ENCODE data around the gene ARHGEF39. TPM values are rescaled to one million over a fixed set of nuclear protein-coding genes. Genes with fewer than 3 reads are reported as not detected.

The ARHGEF39 gene
- total and polyA plus RNA-seq, 2 experiments from 2014 or later = 5.2 to 9.4 TPM

DNA sequence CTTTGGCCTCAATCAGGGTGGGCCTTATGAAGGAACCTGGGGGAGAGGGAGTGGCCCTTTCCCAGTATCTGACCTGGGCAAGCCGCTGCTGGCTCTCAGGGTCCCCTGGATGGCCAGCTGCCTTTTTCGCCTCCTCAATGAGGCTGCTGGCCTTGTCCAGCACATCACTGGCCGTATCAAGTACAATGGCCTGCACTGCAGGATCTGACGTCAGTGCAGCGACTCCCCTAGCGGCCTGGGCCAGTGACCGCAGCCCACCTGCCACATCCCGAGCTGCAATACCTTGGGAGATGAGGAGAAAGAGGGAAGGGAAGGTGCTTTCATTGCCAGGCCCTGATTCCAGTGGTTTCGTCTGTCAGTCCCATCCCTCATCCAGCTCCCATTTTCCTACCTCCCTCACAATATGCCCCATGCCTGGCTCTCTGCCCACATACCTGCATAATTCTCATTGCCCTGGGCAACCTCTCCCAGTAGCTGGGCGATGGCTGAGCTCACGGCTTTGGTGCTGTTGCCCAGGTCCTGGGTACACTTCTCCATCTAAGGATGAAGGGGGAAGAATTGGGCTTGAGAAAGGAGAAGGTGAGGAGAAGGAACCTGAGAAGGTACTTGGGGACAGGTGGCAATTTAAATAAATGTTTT, 47.9 kb upstream of the ARHGEF39 start:
- H3K27me3 ChIP-seq = no peaks in the 10 kb centered on the region
- no peaks in the 10 kb centered on the region for H3K9me2 ChIP-seq (replicated peaks; ENCODE audit: insufficient read depth)
- no peaks in the 10 kb centered on the region for H3K4me1 ChIP-seq (ENCODE audit: insufficient read depth)
- no peak overlapping the region for H3K4me2 ChIP-seq
- WGBS (ENCODE audit: low lambda C conversion rate, missing lambda C conversion rate) = 94% methylated on average over 11 of the region's 11 CpGs
- no peaks in the 10 kb centered on the region for H3K9me3 ChIP-seq (ENCODE audit: low read depth)
- H3K27ac ChIP-seq = no peak overlapping the region
- TF ChIP-seq, protein P1, sequence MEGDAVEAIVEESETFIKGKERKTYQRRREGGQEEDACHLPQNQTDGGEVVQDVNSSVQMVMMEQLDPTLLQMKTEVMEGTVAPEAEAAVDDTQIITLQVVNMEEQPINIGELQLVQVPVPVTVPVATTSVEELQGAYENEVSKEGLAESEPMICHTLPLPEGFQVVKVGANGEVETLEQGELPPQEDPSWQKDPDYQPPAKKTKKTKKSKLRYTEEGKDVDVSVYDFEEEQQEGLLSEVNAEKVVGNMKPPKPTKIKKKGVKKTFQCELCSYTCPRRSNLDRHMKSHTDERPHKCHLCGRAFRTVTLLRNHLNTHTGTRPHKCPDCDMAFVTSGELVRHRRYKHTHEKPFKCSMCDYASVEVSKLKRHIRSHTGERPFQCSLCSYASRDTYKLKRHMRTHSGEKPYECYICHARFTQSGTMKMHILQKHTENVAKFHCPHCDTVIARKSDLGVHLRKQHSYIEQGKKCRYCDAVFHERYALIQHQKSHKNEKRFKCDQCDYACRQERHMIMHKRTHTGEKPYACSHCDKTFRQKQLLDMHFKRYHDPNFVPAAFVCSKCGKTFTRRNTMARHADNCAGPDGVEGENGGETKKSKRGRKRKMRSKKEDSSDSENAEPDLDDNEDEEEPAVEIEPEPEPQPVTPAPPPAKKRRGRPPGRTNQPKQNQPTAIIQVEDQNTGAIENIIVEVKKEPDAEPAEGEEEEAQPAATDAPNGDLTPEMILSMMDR (IDR thresholded peaks at IDR 0.05; ENCODE audit: poor library complexity) = no peak
- TF ChIP-seq EZH2phosphoT487 (IDR thresholded peaks at IDR 0.05; ENCODE audit: low read depth, severe bottlenecking, unreplicated experiment) (no peak), EZH2 (IDR thresholded peaks at IDR 0.05; ENCODE audit: borderline replicate concordance) (no peak)
- H3K4me3 ChIP-seq = no peak overlapping the region
- no peaks in the 10 kb centered on the region for H3K79me2 ChIP-seq
- H4K20me1 ChIP-seq (ENCODE audit: insufficient read depth, poor library complexity, severe bottlenecking) = no peaks in the 10 kb centered on the region
- no peak for DNase-seq (ENCODE audit: low spot score)
- peaks cover 7% of the 10 kb centered on the region for H3K36me3 ChIP-seq (replicated peaks; ENCODE audit: insufficient read depth, low read depth)
- no peak overlapping the region for H2AFZ ChIP-seq

DNA sequence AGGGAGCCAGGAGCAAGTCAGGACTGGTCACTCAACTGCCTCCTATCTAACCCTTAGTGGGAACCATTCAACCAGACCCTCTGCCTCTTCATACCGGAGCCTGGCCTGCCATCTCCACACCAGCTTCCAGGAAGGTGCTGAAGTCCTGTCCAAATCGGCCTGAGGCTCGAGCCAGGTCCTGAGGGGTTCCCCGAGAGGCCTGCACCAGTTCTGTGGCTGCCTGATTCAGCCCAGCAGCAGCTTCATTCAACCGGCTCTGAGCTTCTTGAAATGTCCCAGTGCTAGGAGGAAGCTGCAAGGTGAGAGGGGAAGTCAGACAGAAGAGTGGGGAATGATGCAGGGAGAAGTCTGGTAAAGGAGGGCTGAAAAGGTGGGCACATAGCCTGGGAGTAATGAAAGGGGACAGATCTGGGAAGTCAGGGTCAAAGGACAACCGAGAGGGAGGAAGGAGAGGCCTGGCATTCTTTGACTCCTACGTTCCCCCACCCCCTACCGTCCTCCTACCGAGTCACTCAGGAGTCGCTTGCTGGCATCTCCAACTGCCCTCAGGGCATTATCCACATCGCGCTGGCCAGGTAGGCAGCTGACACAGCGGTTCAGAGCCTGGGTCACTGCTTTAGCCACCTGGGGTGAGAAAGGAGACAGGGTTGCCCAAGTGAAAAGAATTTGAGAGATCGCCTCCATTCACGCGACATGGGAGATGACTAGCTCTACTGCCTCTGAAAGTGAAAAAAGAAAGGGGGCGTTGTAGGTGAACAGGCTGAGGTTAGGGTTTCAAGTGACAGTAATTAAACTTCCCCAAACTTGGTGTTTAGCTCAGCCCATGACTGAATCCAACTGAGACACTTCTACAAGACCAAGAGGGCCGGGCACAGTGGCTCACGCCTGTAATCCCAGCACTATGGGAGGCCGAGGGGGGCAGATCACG, 46.8 kb upstream of the ARHGEF39 start:
- Histone ChIP-seq H3K36me3 (replicated peaks; ENCODE audit: insufficient read depth, low read depth) (peaks cover 7% of the 10 kb centered on the region), H3K4me1 (ENCODE audit: insufficient read depth) (no peaks in the 10 kb centered on the region), H3K27me3 (no peaks in the 10 kb centered on the region), H3K9me2 (replicated peaks; ENCODE audit: insufficient read depth) (no peaks in the 10 kb centered on the region), H3K9me3 (ENCODE audit: low read depth) (no peaks in the 10 kb centered on the region), H3K79me2 (no peaks in the 10 kb centered on the region), H3K4me3 (no peak overlapping the region), H3K27ac (no peak overlapping the region), H4K20me1 (ENCODE audit: insufficient read depth, poor library complexity, severe bottlenecking) (no peaks in the 10 kb centered on the region), H3K4me2 (no peak overlapping the region), H2AFZ (no peak overlapping the region)
- no peak for DNase-seq (ENCODE audit: low spot score)
- TF ChIP-seq EZH2phosphoT487 (IDR thresholded peaks at IDR 0.05; ENCODE audit: low read depth, severe bottlenecking, unreplicated experiment) = no peak
- TF ChIP-seq, protein P1 (IDR thresholded peaks at IDR 0.05; ENCODE audit: poor library complexity) = no peak
- 88% methylated on average over 21 of the region's 21 CpGs for WGBS (ENCODE audit: low lambda C conversion rate, missing lambda C conversion rate)

DNA sequence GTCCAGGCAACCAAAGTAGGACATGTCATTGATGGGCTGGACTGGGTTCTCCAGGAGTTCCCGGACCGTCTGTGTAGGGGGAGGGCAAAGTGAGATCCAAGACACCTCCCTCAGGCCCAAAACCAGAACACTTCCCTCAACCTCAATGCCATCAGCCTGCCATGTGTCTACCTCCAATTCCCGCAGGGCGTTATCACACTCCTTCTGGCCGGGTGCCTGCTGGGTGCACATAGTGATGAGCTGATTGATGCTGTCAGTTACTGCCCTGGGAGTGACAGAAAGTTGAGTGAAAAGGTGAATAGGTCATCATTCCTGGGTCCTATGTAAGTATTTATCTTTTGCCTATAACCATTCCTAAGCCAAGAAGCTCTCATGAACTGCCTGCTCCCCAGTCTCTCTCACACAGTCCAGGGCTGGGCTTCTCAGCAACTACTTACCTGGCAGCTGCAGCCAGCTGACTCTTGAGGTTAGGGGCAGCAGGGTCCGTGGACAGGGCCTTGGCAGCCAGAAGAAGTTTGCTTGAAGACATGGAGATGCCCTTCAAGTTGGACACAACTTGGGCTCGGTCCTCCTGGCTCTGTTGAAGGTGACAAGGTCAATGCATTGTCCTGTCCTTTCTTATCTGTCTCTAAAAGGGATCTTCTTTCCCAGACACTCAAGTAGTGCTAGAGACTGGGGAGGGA, 46.0 kb upstream of the ARHGEF39 start:
- no peaks in the 10 kb centered on the region for H3K4me1 ChIP-seq (ENCODE audit: insufficient read depth)
- DNase-seq (ENCODE audit: low spot score) = no peak
- H3K9me3 ChIP-seq (ENCODE audit: low read depth) = no peaks in the 10 kb centered on the region
- 95% methylated on average over 7 of the region's 7 CpGs for WGBS (ENCODE audit: low lambda C conversion rate, missing lambda C conversion rate)
- no peak overlapping the region for H2AFZ ChIP-seq
- peaks cover 7% of the 10 kb centered on the region for H3K36me3 ChIP-seq (replicated peaks; ENCODE audit: insufficient read depth, low read depth)
- H3K4me3 ChIP-seq = no peak overlapping the region
- H3K27me3 ChIP-seq = no peaks in the 10 kb centered on the region
- no peak for TF ChIP-seq EZH2 (IDR thresholded peaks at IDR 0.05; ENCODE audit: borderline replicate concordance)
- TF ChIP-seq, protein P1 (IDR thresholded peaks at IDR 0.05; ENCODE audit: poor library complexity) = no peak
- TF ChIP-seq EZH2phosphoT487 (IDR thresholded peaks at IDR 0.05; ENCODE audit: low read depth, severe bottlenecking, unreplicated experiment) = no peak
- H3K4me2 ChIP-seq = no peak overlapping the region
- H3K79me2 ChIP-seq = no peaks in the 10 kb centered on the region
- H3K27ac ChIP-seq = no peak overlapping the region
- H3K9me2 ChIP-seq (replicated peaks; ENCODE audit: insufficient read depth) = no peaks in the 10 kb centered on the region
- no peaks in the 10 kb centered on the region for H4K20me1 ChIP-seq (ENCODE audit: insufficient read depth, poor library complexity, severe bottlenecking)

Measured in hepatocyte (in vitro differentiated cells).